BE2C (cell line): ENCODE measurements around the gene ACSL1.

ENCODE experiments used
- DNase-seq: peaks from one replicate; pipeline ENCODE4 v3.0.0-alpha.2; 2020
- H3K27me3 ChIP-seq: fragments of 250-450 bp; sonication (Bioruptor Pico); 2 replicates; pipeline ENCODE4 v1.5.1; 2020; ENCODE audit warnings: mild to moderate bottlenecking
- H3K36me3 ChIP-seq: fragments of 250-450 bp; sonication (Bioruptor Pico); 2 replicates; pipeline ENCODE4 v1.5.1; 2020; ENCODE audit warnings: mild to moderate bottlenecking
- H3K4me1 ChIP-seq: fragments of 250-450 bp; sonication (Bioruptor Pico); 2 replicates; pipeline ENCODE4 v1.5.1; 2020
- H3K4me3 ChIP-seq: 2 replicates; pipeline ENCODE4 v1.5.1; 2011; ENCODE audit warnings: low read depth, low read length
- H3K9me3 ChIP-seq: fragments of 250-450 bp; sonication (Bioruptor Pico); 2 replicates; pipeline ENCODE4 v1.5.1; 2020
- CTCF ChIP-seq: IDR thresholded peaks from 2 replicates; pipeline ENCODE4 v1.5.1; 2012; ENCODE audit warnings: mild to moderate bottlenecking, low read depth, low read length

Gene ACSL1

DNA sequence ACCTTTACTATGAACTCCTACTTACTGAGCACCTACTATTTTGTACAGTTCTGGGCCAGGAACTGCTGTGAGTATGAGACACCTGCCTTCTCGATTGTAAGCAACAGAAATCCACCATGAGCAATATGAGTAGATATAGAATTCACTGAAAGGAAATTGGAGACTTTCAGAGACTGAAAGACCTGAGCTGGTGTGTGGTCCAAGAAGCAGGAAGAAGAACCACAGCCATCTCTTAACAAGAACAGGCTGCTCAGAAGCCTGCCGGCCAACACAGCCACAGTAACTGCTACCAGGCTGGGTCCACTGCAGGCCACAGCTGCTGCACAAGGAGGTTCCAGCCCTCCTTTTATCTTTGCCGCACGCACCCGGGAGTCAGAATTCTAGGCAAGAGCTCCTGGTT is 10.8 kb upstream of the ACSL1 start:
- no peak for TF ChIP-seq CTCF
- no peak overlapping the region for H3K4me3 ChIP-seq

GRCh38 chr4:184833046-184833838 is 7.5 kb upstream of the ACSL1 start:
- Histone ChIP-seq H3K4me1 (no peaks in the 10 kb centered on the region), H3K27me3 (no peaks in the 10 kb centered on the region), H3K36me3 (no peaks in the 10 kb centered on the region), H3K4me3 (no peak overlapping the region), H3K9me3 (no peaks in the 10 kb centered on the region)
- no peak for TF ChIP-seq CTCF
- DNase-seq, result no peak

More for the DNA sequence above, 10.8 kb upstream of the ACSL1 start:
- no peaks in the 10 kb centered on the region for H3K4me1 ChIP-seq
- no peaks in the 10 kb centered on the region for H3K27me3 ChIP-seq
- no peak for DNase-seq
- no peaks in the 10 kb centered on the region for H3K36me3 ChIP-seq
- no peaks in the 10 kb centered on the region for H3K9me3 ChIP-seq

DNA sequence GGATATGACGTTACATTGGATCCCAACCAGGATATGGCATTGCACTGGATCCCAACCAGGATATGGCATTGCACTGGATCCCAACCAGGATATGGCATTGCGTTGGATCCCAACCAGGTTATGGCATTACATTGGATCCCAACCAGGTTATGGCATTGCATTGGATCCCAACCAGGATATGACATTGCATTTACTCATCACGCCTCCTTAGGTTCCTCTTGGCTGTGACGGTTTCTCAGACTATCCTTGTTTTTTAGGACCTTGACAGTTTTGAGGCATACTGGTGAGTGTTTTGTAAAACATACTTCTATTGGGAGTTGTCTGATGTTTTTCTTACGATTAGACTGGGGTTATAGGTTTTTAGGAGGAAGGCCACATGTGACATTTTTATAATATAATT is 5.4 kb upstream of the ACSL1 start:
- Histone ChIP-seq H3K4me3 (no peak overlapping the region), H3K9me3 (no peaks in the 10 kb centered on the region), H3K4me1 (no peaks in the 10 kb centered on the region), H3K36me3 (no peaks in the 10 kb centered on the region), H3K27me3 (no peaks in the 10 kb centered on the region)
- no peak for TF ChIP-seq CTCF
- no peak for DNase-seq

DNA sequence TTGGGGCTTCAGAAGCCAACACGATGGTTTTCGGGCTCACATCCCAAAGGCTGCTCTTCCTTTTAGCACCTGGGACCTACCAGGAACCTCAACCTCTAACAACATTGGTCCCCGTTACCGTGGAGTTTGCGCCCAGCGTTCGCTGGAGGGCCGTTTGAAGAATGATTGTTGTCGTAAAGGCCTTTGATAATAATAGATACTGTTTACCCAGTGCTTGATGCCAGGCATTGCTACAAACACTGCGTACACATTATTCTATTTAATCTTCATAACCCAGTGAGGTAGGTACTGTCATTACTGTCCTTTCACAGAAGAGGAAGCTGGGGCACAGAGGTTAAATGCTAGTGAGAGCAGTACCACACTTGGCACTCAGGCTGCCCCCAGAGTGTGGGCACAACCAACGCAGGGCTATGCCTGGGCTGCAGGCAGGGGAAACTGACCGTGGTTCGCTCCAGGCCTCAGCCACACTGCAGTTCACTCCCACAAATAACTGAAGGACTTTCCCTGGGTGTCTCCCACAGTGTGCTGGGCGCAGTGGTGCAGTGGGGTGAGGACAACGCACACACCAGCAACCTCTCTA is 1.0 kb upstream of the ACSL1 start:
- DNase-seq, result no peak
- H3K27me3 ChIP-seq, result no peaks in the 10 kb centered on the region

DNA sequence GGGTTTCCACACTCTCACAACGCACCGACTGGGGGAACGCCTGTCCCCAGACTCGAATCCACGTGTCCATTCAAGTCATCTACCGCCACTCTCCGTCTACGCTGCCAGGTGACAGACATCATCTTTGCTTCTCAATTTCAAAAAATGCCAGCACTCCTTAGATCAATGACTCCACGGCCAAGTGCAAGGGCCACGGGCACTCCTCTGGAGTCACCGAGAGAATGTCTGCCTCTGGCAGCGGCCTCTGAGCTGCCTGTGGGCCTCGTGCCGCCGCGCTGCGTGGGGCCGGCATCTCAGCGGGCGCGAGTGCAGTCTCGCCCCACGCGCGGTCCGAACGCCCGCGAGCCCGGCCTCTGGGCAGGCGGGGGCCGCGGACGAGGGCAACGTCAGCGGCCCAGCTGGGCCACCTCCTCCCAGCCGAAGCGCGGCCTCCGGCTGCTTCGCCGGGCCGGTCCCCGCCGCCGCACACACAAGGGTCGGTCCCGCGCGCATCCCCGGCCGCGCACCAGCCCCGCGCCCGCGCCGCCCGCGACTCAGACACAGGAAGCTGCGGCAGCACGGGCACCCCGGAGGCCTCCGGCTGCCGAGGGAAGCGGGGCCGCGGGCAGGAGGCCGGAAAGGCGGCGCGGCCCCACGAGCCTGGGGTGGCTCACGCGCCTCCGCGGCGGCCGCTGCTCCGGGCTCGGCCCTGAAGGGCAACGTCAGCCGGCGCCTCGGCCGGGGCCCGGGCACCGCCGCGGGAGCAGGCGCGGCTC is 450 bp downstream of the ACSL1 start:
- peak overlapping the region; percentile 71 for H3K4me3 ChIP-seq
- no peaks in the 10 kb centered on the region for H3K9me3 ChIP-seq
- no peaks in the 10 kb centered on the region for H3K36me3 ChIP-seq
- no peaks in the 10 kb centered on the region for H3K27me3 ChIP-seq
- H3K4me1 ChIP-seq, result no peaks in the 10 kb centered on the region
- TF ChIP-seq CTCF, result no peak
- DNase-seq, result peak; percentile 54

More for the DNA sequence above, 1.0 kb upstream of the ACSL1 start:
- Histone ChIP-seq H3K9me3 (no peaks in the 10 kb centered on the region), H3K36me3 (no peaks in the 10 kb centered on the region), H3K4me1 (no peaks in the 10 kb centered on the region), H3K4me3 (peak overlapping the region; percentile 63)
- TF ChIP-seq CTCF, result no peak

- DNase-seq, result no peak
- Histone ChIP-seq H3K4me1 (no peaks in the 10 kb centered on the region), H3K27me3 (no peaks in the 10 kb centered on the region), H3K4me3 (peak overlapping the region; percentile 71), H3K36me3 (no peaks in the 10 kb centered on the region), H3K9me3 (no peaks in the 10 kb centered on the region)
- no peak for TF ChIP-seq CTCF
Measured at GRCh38 chr4:184824776-184825084, 1.0 kb downstream of the ACSL1 start.
